ENCODE measurements around the gene TEX12. TPM values are rescaled to one million over a fixed set of nuclear protein-coding genes. Genes with fewer than 3 reads are reported as not detected.
A peak's percentile ranks its signal among the peaks of the same experiment; 100 is the strongest.
"Not testable (repeated sequence)": the region's sequence is repeated elsewhere in the genome, so short reads cannot be mapped to it uniquely, and the experiment has no call there.

Gene TEX12
- polyA plus RNA-seq, 3 donors, result 0.43 TPM; not detected in 2

- Mint-ChIP-seq H3K9me3 (peaks cover 0 to 2% (median 0%) of the 10 kb centered on the region in 7 donors), H3K4me1 (peaks cover 73% of the 10 kb centered on the region), H3K27me3 (ENCODE audit: low read depth in 3 of 3) (peaks cover 0 to 1% (median 1%) of the 10 kb centered on the region in 3 donors), H3K36me3 (peaks cover 8 to 10% of the 10 kb centered on the region in 2 donors), H3K4me3 (peak overlapping the region; percentile 63 to 91), H3K27ac (peak overlapping the region; percentile 96 to 99 (median 99))
- peak in 2 of 3 donors; percentile 38 to 57 for DNase-seq
- Histone ChIP-seq H3K4me3 (replicated peaks in 1 of 3; ENCODE audit: low read depth in 2 of 3, low read length in 3 of 3) (peak overlapping the region; percentile 23 to 71 (median 59)), H3K4me2 (replicated peaks; ENCODE audit: extremely low read depth, low read length, poor library complexity, severe bottlenecking) (peak overlapping the region; percentile 85), H3K9me3 (replicated peaks in 1 of 2; ENCODE audit: control insufficient read depth in 1 of 2, insufficient read depth in 1 of 2, low read length in 2 of 2) (no peaks in the 10 kb centered on the region), H4K20me1 (ENCODE audit: insufficient read depth, low read length) (no peaks in the 10 kb centered on the region), H3K79me2 (ENCODE audit: insufficient read depth, low read length) (peaks cover 49% of the 10 kb centered on the region), H3K36me3 (replicated peaks in 1 of 2; ENCODE audit: control insufficient read depth in 1 of 2, insufficient read depth in 2 of 2, low read length in 2 of 2) (peaks cover 0 to 6% of the 10 kb centered on the region in 2 donors), H2AFZ (ENCODE audit: insufficient read depth, low read depth, low read length, poor library complexity, severe bottlenecking) (peak overlapping the region; percentile 29), H3K27me3 (ENCODE audit: control insufficient read depth in 2 of 2, insufficient read depth in 2 of 2, low read length in 2 of 2) (no peaks in the 10 kb centered on the region), H3K27ac (ENCODE audit: low read depth in 1 of 2, low read length in 2 of 2) (peak overlapping the region; percentile 84 to 93), H3K9ac (ENCODE audit: insufficient read depth, low read length, poor library complexity, severe bottlenecking) (peak overlapping the region; percentile 48), H3K4me1 (ENCODE audit: control insufficient read depth in 1 of 2, insufficient read depth in 2 of 2, low read length in 2 of 2) (peaks cover 65 to 82% of the 10 kb centered on the region in 2 donors)
- TF ChIP-seq, protein P1, sequence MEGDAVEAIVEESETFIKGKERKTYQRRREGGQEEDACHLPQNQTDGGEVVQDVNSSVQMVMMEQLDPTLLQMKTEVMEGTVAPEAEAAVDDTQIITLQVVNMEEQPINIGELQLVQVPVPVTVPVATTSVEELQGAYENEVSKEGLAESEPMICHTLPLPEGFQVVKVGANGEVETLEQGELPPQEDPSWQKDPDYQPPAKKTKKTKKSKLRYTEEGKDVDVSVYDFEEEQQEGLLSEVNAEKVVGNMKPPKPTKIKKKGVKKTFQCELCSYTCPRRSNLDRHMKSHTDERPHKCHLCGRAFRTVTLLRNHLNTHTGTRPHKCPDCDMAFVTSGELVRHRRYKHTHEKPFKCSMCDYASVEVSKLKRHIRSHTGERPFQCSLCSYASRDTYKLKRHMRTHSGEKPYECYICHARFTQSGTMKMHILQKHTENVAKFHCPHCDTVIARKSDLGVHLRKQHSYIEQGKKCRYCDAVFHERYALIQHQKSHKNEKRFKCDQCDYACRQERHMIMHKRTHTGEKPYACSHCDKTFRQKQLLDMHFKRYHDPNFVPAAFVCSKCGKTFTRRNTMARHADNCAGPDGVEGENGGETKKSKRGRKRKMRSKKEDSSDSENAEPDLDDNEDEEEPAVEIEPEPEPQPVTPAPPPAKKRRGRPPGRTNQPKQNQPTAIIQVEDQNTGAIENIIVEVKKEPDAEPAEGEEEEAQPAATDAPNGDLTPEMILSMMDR (IDR thresholded peaks at IDR 0.05), result no peak
- no CpG with 5 or more reads among the region's 2 CpGs for WGBS (ENCODE audit: insufficient coverage)
- intact Hi-C loops (cut with micrococcal nuclease), result no loop called here
Observed at GRCh38 chr11:112160091-112160848, 6.9 kb upstream of the TEX12 start.

GRCh38 chr11:112161012-112161411, 6.2 kb upstream of the TEX12 start:
- TF ChIP-seq, protein P1 (IDR thresholded peaks at IDR 0.05), result no peak
- Mint-ChIP-seq H3K4me1 (peaks cover 73% of the 10 kb centered on the region), H3K27me3 (ENCODE audit: low read depth in 3 of 3) (peaks cover 0 to 1% (median 1%) of the 10 kb centered on the region in 3 donors), H3K4me3 (peak overlapping the region in 1 of 2 donors; percentile 60), H3K9me3 (peaks cover 0 to 2% (median 0%) of the 10 kb centered on the region in 7 donors), H3K36me3 (peaks cover 3 to 5% of the 10 kb centered on the region in 2 donors), H3K27ac (peak overlapping the region; percentile 86 to 99 (median 98))
- Histone ChIP-seq H3K9me3 (replicated peaks in 1 of 2; ENCODE audit: control insufficient read depth in 1 of 2, insufficient read depth in 1 of 2, low read length in 2 of 2) (no peaks in the 10 kb centered on the region), H3K4me1 (ENCODE audit: control insufficient read depth in 1 of 2, insufficient read depth in 2 of 2, low read length in 2 of 2) (peaks cover 65 to 82% of the 10 kb centered on the region in 2 donors), H2AFZ (ENCODE audit: insufficient read depth, low read depth, low read length, poor library complexity, severe bottlenecking) (no peak overlapping the region), H3K27me3 (ENCODE audit: control insufficient read depth in 2 of 2, insufficient read depth in 2 of 2, low read length in 2 of 2) (no peaks in the 10 kb centered on the region), H3K27ac (ENCODE audit: low read depth in 1 of 2, low read length in 2 of 2) (peak overlapping the region; percentile 71 to 93), H3K4me2 (replicated peaks; ENCODE audit: extremely low read depth, low read length, poor library complexity, severe bottlenecking) (peak overlapping the region; percentile 85), H3K4me3 (replicated peaks in 1 of 3; ENCODE audit: low read depth in 2 of 3, low read length in 3 of 3) (peak overlapping the region in 1 of 3 experiments; percentile 71), H3K36me3 (replicated peaks in 1 of 2; ENCODE audit: control insufficient read depth in 1 of 2, insufficient read depth in 2 of 2, low read length in 2 of 2) (no peaks in the 10 kb centered on the region), H4K20me1 (ENCODE audit: insufficient read depth, low read length) (no peaks in the 10 kb centered on the region), H3K79me2 (ENCODE audit: insufficient read depth, low read length) (peaks cover 41% of the 10 kb centered on the region), H3K9ac (ENCODE audit: insufficient read depth, low read length, poor library complexity, severe bottlenecking) (no peak overlapping the region)
- intact Hi-C loops (cut with micrococcal nuclease), result no loop called here
- DNase-seq, result peak; percentile 40 to 74 (median 64)
- WGBS (ENCODE audit: insufficient coverage), result no CpG with 5 or more reads among the region's 1 CpG

DNA sequence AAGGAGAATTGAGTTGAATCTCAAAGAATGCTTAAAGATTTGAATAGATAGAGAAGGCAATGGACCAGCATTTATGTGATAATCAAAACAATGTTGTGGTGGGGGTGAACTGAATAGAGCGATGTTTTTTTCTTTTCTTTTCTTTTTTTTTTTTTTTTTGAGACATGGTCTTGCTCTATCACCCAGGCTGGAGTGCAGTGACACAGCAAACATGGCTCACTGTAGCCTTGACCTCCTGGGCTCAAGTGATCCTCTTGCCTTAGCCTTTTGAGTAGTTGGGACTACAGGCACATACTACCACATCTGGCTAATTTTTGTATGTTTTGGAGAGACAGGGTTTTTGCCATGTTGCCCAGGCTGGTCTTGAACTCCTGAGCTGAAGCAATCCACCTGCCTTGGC, 5.0 kb upstream of the TEX12 start:
- 100% methylated on average over 1 of the region's 1 CpG for WGBS (ENCODE audit: insufficient coverage)
- H3K27ac Mint-ChIP-seq, result peak overlapping the region in 3 of 7 donors; percentile 70 to 87 (median 74)
- H3K4me2 ChIP-seq (replicated peaks; ENCODE audit: extremely low read depth, low read length, poor library complexity, severe bottlenecking); H3K27me3 Mint-ChIP-seq (ENCODE audit: low read depth in 3 of 3); H4K20me1 ChIP-seq (ENCODE audit: insufficient read depth, low read length); H3K4me3 Mint-ChIP-seq; DNase-seq; H3K4me3 ChIP-seq (replicated peaks in 1 of 3; ENCODE audit: low read depth in 2 of 3, low read length in 3 of 3); H3K9me3 Mint-ChIP-seq; H3K9ac ChIP-seq (ENCODE audit: insufficient read depth, low read length, poor library complexity, severe bottlenecking); H3K27me3 ChIP-seq (ENCODE audit: control insufficient read depth in 2 of 2, insufficient read depth in 2 of 2, low read length in 2 of 2); H2AFZ ChIP-seq (ENCODE audit: insufficient read depth, low read depth, low read length, poor library complexity, severe bottlenecking); H3K36me3 Mint-ChIP-seq; H3K9me3 ChIP-seq (replicated peaks in 1 of 2; ENCODE audit: control insufficient read depth in 1 of 2, insufficient read depth in 1 of 2, low read length in 2 of 2); H3K36me3 ChIP-seq (replicated peaks in 1 of 2; ENCODE audit: control insufficient read depth in 1 of 2, insufficient read depth in 2 of 2, low read length in 2 of 2); H3K27ac ChIP-seq (ENCODE audit: low read depth in 1 of 2, low read length in 2 of 2); intact Hi-C loops (cut with micrococcal nuclease): not testable (repeated sequence)
- peaks cover 74% of the 10 kb centered on the region for H3K4me1 Mint-ChIP-seq
- Histone ChIP-seq H3K79me2 (ENCODE audit: insufficient read depth, low read length) (peaks cover 35% of the 10 kb centered on the region), H3K4me1 (ENCODE audit: control insufficient read depth in 1 of 2, insufficient read depth in 2 of 2, low read length in 2 of 2) (peaks cover 65 to 84% of the 10 kb centered on the region in 2 donors)

All from CD14-positive monocyte (primary cell).